Small intestine (tissue), 7 donors: Measurements from ENCODE around the gene SLCO4A1. TPM values are rescaled to one million over a fixed set of nuclear protein-coding genes. Genes with fewer than 3 reads are reported as not detected.

Source experiments
- DNase-seq, 2 donors: peaks; one replicate each; pipeline versions ENCODE4 v3.0.0 to v3.0.0-alpha.2; 2013
- FAIRE-seq: peaks from 2 replicates; lab custom pipeline; 2012; peaks lifted over from hg19 to GRCh38; lab: Jason Lieb, UNC
- H3K27ac ChIP-seq, 3 donors: one replicate each; pipeline ENCODE4 v1.5.1; 2013; ENCODE audit warnings: low read length in 2 of 3, mild to moderate bottlenecking in 2 of 3, control low read depth in 1 of 3, inconsistent platforms in 1 of 3, low read depth in 1 of 3, moderate library complexity in 1 of 3
- H3K27me3 ChIP-seq, 3 donors: one replicate each; pipeline ENCODE4 v1.6.1; 2013; ENCODE audit warnings: low read length in 3 of 3, inconsistent platforms in 1 of 3; ENCODE audit not compliant: control insufficient read depth in 3 of 3, insufficient read depth in 3 of 3
- H3K36me3 ChIP-seq, 3 donors: one replicate each; pipeline ENCODE4 v1.6.1; 2013; ENCODE audit warnings: low read length in 3 of 3, inconsistent platforms in 1 of 3, low read depth in 1 of 3, mild to moderate bottlenecking in 1 of 3, moderate library complexity in 1 of 3; ENCODE audit not compliant: control insufficient read depth in 3 of 3, insufficient read depth in 2 of 3
- H3K4me1 ChIP-seq, 3 donors: one replicate each; pipeline ENCODE4 v1.6.1; 2013; ENCODE audit warnings: low read length in 2 of 3, inconsistent platforms in 1 of 3, low read depth in 1 of 3, mild to moderate bottlenecking in 1 of 3, moderate library complexity in 1 of 3; ENCODE audit not compliant: control insufficient read depth in 3 of 3, insufficient read depth in 2 of 3
- H3K4me3 ChIP-seq, 3 donors: one replicate each; pipeline ENCODE4 v1.5.1; 2013; ENCODE audit warnings: low read length in 3 of 3, control low read depth in 1 of 3, inconsistent platforms in 1 of 3, low read depth in 1 of 3, mild to moderate bottlenecking in 1 of 3, moderate library complexity in 1 of 3
- H3K9me3 ChIP-seq, 2 donors: one replicate each; pipeline ENCODE4 v1.6.1; 2013; ENCODE audit warnings: low read depth in 1 of 2, low read length in 1 of 2; ENCODE audit not compliant: control insufficient read depth in 2 of 2, insufficient read depth in 1 of 2
- whole genome bisulfite sequencing, 3 donors: extraction: QIAGEN DNeasy Blood & Tissue Kit; methylation state at CpG; one replicate each; pipeline ENCODE4 v1.1.7; 2013; 5-methylcytosine and 5-hydroxymethylcytosine counted together
- polyA plus RNA-seq, 4 donors: library from polyadenylated mRNA; stranded (reverse) in 3 of 4; unstranded in 1 of 4; fragments of 200-250 nt in 3 of 4; fragments of 120-200 nt in 1 of 4; gene quantifications; one replicate each; pipeline versions ENCODE4 v1.2.1 to v1.2.3, GENCODE V29; 2013
- donor health status: healthy with polysubstance abuse.
- donor health status: control.
- donor health status: control.
- donor health status: Bipolar disorder and iron deficiency.
- donor health status: healthy.

SLCO4A1 gene
- polyA plus RNA-seq, 4 donors: 0.58 to 22.4 (median 3.5) TPM

DNA sequence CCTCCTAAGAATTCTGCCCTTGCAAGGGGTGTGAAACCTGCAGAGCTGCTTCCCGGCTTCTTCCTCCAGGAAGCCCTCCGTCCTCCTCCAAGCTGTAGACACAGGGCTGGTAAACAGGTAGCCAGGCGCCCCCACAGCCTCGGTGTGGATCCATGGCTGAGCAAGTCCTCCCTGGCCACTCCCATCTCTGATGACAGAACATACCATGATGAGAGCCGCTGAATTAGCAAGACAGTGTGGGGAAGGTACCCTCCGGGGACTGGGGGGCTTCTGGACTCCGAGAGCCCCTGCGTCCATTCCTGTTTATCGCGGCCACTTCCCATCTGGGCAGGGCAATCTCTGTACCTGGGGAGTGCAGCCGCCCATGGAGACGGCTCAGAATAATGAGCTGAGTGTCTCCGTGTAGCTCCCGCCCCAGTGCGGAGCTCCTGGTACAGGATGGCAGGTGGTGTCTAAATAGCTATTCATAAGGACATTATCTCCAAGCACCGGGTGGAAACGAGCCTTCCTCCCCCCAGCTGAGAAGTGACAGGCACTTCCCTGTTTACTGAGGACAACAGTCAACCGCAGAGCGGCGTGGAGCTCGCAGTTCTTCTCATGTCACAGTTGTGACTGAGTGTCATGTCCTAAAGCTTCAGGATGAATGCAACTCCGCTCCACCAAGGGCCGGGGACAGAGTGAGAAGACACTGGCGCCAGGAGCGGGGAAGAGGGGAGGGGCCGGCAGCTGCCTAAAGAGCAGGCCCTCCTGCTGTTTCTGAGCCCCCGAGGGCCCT is 43.7 kb downstream of the SLCO4A1 start:
- Histone ChIP-seq H3K36me3 (no peaks in the 10 kb centered on the region), H3K27me3 (peaks cover 0 to 12% (median 0%) of the 10 kb centered on the region in 3 donors), H3K4me3 (no peak overlapping the region), H3K27ac (peak overlapping the region in 1 of 3 donors; percentile 24), H3K4me1 (peaks cover 0 to 14% (median 2%) of the 10 kb centered on the region in 3 donors), H3K9me3 (no peaks in the 10 kb centered on the region)
- DNase-seq: peak; percentile 50 to 58
- FAIRE-seq: no peak
- 6 to 18% (median 13%) methylated on average over 27 of the region's 27 CpGs for WGBS, 3 donors

GRCh38 chr20:62686869-62687830 is 44.8 kb downstream of the SLCO4A1 start:
- peaks cover 0 to 14% (median 2%) of the 10 kb centered on the region in 3 donors for H3K4me1 ChIP-seq
- no peak overlapping the region for H3K4me3 ChIP-seq
- no peaks in the 10 kb centered on the region for H3K36me3 ChIP-seq
- H3K9me3 ChIP-seq: no peaks in the 10 kb centered on the region
- H3K27me3 ChIP-seq: peaks cover 0 to 7% (median 0%) of the 10 kb centered on the region in 3 donors
- H3K27ac ChIP-seq: no peak overlapping the region
- DNase-seq (no peak), FAIRE-seq (no peak)
- 84 to 91% (median 86%) methylated on average over 36 to 37 of the region's 37 CpGs for WGBS, 3 donors

DNA sequence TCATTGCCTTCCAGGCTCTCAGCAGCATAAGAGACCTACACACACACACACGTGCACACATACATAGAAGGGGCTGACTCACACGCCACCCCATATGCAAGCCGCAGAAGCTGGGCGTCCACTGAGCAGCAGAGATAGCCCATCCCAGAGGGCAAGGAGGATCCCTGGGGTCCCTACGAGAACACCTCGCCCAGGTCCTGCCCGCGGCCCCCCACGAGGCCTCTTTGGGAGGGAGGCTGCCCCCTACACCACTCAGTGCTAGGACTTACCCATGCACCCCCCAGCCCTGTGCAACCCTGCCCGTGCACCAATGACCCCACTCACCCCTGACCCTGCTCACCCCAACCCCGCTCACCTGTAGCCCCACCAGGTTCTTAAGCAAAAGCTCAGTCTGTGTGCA is 45.8 kb downstream of the SLCO4A1 start:
- WGBS, 3 donors: 89 to 92% (median 91%) methylated on average over 11 of the region's 11 CpGs
- H3K4me1 ChIP-seq: peaks cover 0 to 14% (median 2%) of the 10 kb centered on the region in 3 donors
- DNase-seq: no peak
- H3K4me3 ChIP-seq: no peak overlapping the region
- H3K27ac ChIP-seq: no peak overlapping the region
- H3K36me3 ChIP-seq: no peaks in the 10 kb centered on the region
- H3K27me3 ChIP-seq: peaks cover 0 to 5% (median 0%) of the 10 kb centered on the region in 3 donors
- H3K9me3 ChIP-seq: no peaks in the 10 kb centered on the region
- FAIRE-seq: no peak

- Histone ChIP-seq H3K27ac (no peak overlapping the region), H3K9me3 (no peaks in the 10 kb centered on the region), H3K27me3 (peaks cover 0 to 3% (median 0%) of the 10 kb centered on the region in 3 donors), H3K4me3 (no peak overlapping the region), H3K36me3 (no peaks in the 10 kb centered on the region), H3K4me1 (peaks cover 0 to 14% (median 2%) of the 10 kb centered on the region in 3 donors)
- WGBS, 3 donors: 80 to 87% (median 85%) methylated on average over 29 of the region's 29 CpGs
- FAIRE-seq: no peak
- DNase-seq: no peak
These were observed 46.7 kb downstream of the SLCO4A1 start for GRCh38 chr20:62688855-62689460.

DNA sequence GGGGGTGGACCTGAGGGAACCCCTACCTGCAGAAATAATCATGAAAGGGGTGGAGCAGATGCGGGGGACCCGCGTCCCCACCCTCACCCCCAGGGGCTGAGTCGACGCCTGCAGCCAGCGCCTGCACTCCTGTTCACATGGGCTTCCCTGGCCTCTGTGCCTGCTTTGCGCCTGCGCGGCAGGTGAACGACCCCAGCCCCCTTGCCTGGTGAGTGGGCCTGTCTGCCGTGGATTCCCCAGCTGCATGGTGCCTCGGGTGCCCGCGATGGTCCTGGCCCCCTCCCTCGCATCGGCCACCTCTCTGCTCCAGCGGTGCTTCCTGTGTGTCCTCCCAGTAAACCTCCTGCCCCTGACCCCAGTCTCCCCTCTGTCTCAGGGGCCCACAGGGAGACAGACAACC is 47.6 kb downstream of the SLCO4A1 start:
- Histone ChIP-seq H3K27me3 (peaks cover 0 to 3% (median 0%) of the 10 kb centered on the region in 3 donors), H3K36me3 (no peaks in the 10 kb centered on the region), H3K4me1 (peaks cover 0 to 10% (median 2%) of the 10 kb centered on the region in 3 donors), H3K9me3 (no peaks in the 10 kb centered on the region), H3K4me3 (no peak overlapping the region), H3K27ac (no peak overlapping the region)
- 77 to 89% (median 83%) methylated on average over 17 of the region's 17 CpGs for WGBS, 3 donors
- DNase-seq: no peak
- no peak for FAIRE-seq

GRCh38 chr20:62690261-62690820 is 48.0 kb downstream of the SLCO4A1 start:
- WGBS, 3 donors: 74 to 83% (median 78%) methylated on average over 17 of the region's 17 CpGs
- H3K27ac ChIP-seq: no peak overlapping the region
- H3K4me1 ChIP-seq: peaks cover 0 to 9% (median 2%) of the 10 kb centered on the region in 3 donors
- DNase-seq (no peak), FAIRE-seq (no peak)
- no peaks in the 10 kb centered on the region for H3K36me3 ChIP-seq
- H3K9me3 ChIP-seq: no peaks in the 10 kb centered on the region
- H3K4me3 ChIP-seq: no peak overlapping the region
- H3K27me3 ChIP-seq: peaks cover 0 to 3% (median 0%) of the 10 kb centered on the region in 3 donors

DNA sequence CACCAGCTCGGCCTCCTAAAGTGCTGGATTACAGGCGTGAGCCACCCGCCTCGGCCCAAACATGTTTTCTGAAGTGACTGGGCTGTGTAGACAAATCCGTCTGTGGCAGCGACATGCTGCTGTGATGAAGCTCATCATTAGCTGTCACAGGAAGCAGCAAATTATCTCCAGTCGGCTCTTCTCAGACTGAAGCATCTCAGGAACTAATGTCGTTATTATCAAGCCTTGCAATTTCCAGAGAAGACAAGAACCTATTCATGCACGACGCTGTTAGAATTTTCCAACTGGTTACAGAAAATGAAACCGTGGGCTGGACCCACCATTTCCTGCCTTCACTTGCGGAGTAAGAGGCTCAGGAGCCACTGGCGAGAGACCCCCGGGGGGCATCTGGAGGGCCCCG is 49.2 kb downstream of the SLCO4A1 start:
- H3K9me3 ChIP-seq: no peaks in the 10 kb centered on the region
- 72 to 79% (median 79%) methylated on average over 15 of the region's 15 CpGs for WGBS, 3 donors
- no peaks in the 10 kb centered on the region for H3K27me3 ChIP-seq
- H3K4me1 ChIP-seq: peaks cover 0 to under 1% (median 0%) of the 10 kb centered on the region in 3 donors
- H3K4me3 ChIP-seq: no peak overlapping the region
- no peak for DNase-seq
- peak overlapping the region in 1 of 3 donors; percentile 15 for H3K27ac ChIP-seq
- no peaks in the 10 kb centered on the region for H3K36me3 ChIP-seq
- no peak for FAIRE-seq
